Measurements from ENCODE around the gene PLPPR5.

The PLPPR5 gene

DNA sequence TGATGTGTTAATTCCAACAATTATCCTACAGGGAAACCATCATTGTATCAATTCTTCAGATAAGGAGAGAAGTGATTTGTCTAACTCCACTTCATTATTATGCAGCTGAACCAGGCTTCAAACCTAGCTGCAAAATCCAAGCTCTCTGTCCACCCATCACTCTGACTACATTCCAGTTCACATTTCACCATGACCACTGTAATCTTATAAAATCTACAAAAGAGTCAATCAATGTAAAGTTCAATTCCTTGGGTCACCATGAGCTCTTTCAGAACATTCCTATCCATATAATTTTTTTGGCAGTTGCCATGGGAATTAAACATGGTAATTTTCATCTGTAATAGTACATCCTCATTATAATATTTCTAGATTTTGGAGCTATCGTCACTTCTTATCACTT, 100.9 kb downstream of the PLPPR5 start:
- Histone ChIP-seq H3K27ac (ENCODE audit: low read depth, low read length, poor library complexity, severe bottlenecking) (no peak overlapping the region), H3K36me3 (ENCODE audit: insufficient read depth, low read length) (no peaks in the 10 kb centered on the region), H3K9me3 (ENCODE audit: low read length) (no peaks in the 10 kb centered on the region), H3F3A (ENCODE audit: insufficient read depth, low read length) (no peaks in the 10 kb centered on the region), H3K4me1 (ENCODE audit: insufficient read depth, low read length, severe bottlenecking) (no peaks in the 10 kb centered on the region), H3K9me2 (ENCODE audit: low read depth, low read length) (no peaks in the 10 kb centered on the region), H3K4me3 (ENCODE audit: low read depth, low read length, poor library complexity, severe bottlenecking) (no peak overlapping the region), H3K79me2 (ENCODE audit: insufficient read depth, low read length) (no peaks in the 10 kb centered on the region), H2AFZ (ENCODE audit: low read length) (no peak overlapping the region), H4K20me1 (ENCODE audit: insufficient read depth, low read length) (no peaks in the 10 kb centered on the region), H3K9ac (ENCODE audit: low read length) (no peak overlapping the region), H3K27me3 (ENCODE audit: insufficient read depth, low read length) (no peaks in the 10 kb centered on the region), H3K4me2 (ENCODE audit: low read length) (no peak overlapping the region)
- TF ChIP-seq CTCF (IDR thresholded peaks at IDR 0.05; ENCODE audit: low read length) (no peak), EZH2 (IDR thresholded peaks at IDR 0.05; ENCODE audit: borderline replicate concordance, low read length) (no peak)

DNA sequence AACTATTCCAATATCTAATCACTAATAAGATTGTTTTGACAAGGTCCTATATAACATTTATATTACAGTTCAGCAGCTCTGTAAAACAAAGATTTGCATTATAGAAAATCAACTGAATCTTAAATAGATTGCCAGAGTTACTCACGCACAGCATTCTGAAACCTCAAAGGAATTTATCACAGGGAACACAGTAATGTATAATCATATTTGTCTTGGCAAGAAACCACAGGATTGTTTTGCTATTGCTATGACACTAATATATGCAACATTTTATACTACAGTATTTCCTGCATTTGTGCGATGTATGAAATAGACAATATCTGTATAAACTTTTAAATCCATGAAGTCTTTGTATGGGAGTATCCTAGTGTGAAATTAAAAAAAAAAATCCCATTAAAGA, 101.4 kb downstream of the PLPPR5 start:
- Histone ChIP-seq H3K4me1 (ENCODE audit: insufficient read depth, low read length, severe bottlenecking) (no peaks in the 10 kb centered on the region), H2AFZ (ENCODE audit: low read length) (no peak overlapping the region), H3K36me3 (ENCODE audit: insufficient read depth, low read length) (no peaks in the 10 kb centered on the region), H3K27me3 (ENCODE audit: insufficient read depth, low read length) (no peaks in the 10 kb centered on the region), H3K4me3 (ENCODE audit: low read depth, low read length, poor library complexity, severe bottlenecking) (no peak overlapping the region), H3K9me2 (ENCODE audit: low read depth, low read length) (no peaks in the 10 kb centered on the region), H3K4me2 (ENCODE audit: low read length) (no peak overlapping the region), H3K79me2 (ENCODE audit: insufficient read depth, low read length) (no peaks in the 10 kb centered on the region), H3K9ac (ENCODE audit: low read length) (no peak overlapping the region), H4K20me1 (ENCODE audit: insufficient read depth, low read length) (no peaks in the 10 kb centered on the region), H3F3A (ENCODE audit: insufficient read depth, low read length) (no peaks in the 10 kb centered on the region), H3K27ac (ENCODE audit: low read depth, low read length, poor library complexity, severe bottlenecking) (no peak overlapping the region), H3K9me3 (ENCODE audit: low read length) (no peaks in the 10 kb centered on the region)
- TF ChIP-seq EZH2 (IDR thresholded peaks at IDR 0.05; ENCODE audit: borderline replicate concordance, low read length) (no peak), CTCF (IDR thresholded peaks at IDR 0.05; ENCODE audit: low read length) (no peak)

- no peak overlapping the region for H3K4me3 ChIP-seq (ENCODE audit: low read depth, low read length, poor library complexity, severe bottlenecking)
- no peak overlapping the region for H2AFZ ChIP-seq (ENCODE audit: low read length)
- H3K36me3 ChIP-seq (ENCODE audit: insufficient read depth, low read length) = no peaks in the 10 kb centered on the region
- no peak overlapping the region for H3K27ac ChIP-seq (ENCODE audit: low read depth, low read length, poor library complexity, severe bottlenecking)
- no peaks in the 10 kb centered on the region for H4K20me1 ChIP-seq (ENCODE audit: insufficient read depth, low read length)
- no peak overlapping the region for H3K4me2 ChIP-seq (ENCODE audit: low read length)
- no peaks in the 10 kb centered on the region for H3K9me3 ChIP-seq (ENCODE audit: low read length)
- no peaks in the 10 kb centered on the region for H3F3A ChIP-seq (ENCODE audit: insufficient read depth, low read length)
- H3K9me2 ChIP-seq (ENCODE audit: low read depth, low read length) = no peaks in the 10 kb centered on the region
- no peaks in the 10 kb centered on the region for H3K4me1 ChIP-seq (ENCODE audit: insufficient read depth, low read length, severe bottlenecking)
- no peak overlapping the region for H3K9ac ChIP-seq (ENCODE audit: low read length)
- H3K27me3 ChIP-seq (ENCODE audit: insufficient read depth, low read length) = no peaks in the 10 kb centered on the region
- H3K79me2 ChIP-seq (ENCODE audit: insufficient read depth, low read length) = no peaks in the 10 kb centered on the region
- no peak for TF ChIP-seq EZH2 (IDR thresholded peaks at IDR 0.05; ENCODE audit: borderline replicate concordance, low read length)
These were observed 105.7 kb downstream of the PLPPR5 start for GRCh38 chr1:98898940-98899339.

- Histone ChIP-seq H3K4me2 (ENCODE audit: low read length) (no peak overlapping the region), H4K20me1 (ENCODE audit: insufficient read depth, low read length) (no peaks in the 10 kb centered on the region), H3K36me3 (ENCODE audit: insufficient read depth, low read length) (no peaks in the 10 kb centered on the region), H3F3A (ENCODE audit: insufficient read depth, low read length) (no peaks in the 10 kb centered on the region), H3K9ac (ENCODE audit: low read length) (no peak overlapping the region), H3K79me2 (ENCODE audit: insufficient read depth, low read length) (no peaks in the 10 kb centered on the region), H3K4me3 (ENCODE audit: low read depth, low read length, poor library complexity, severe bottlenecking) (no peak overlapping the region), H3K9me3 (ENCODE audit: low read length) (no peaks in the 10 kb centered on the region), H2AFZ (ENCODE audit: low read length) (no peak overlapping the region), H3K27ac (ENCODE audit: low read depth, low read length, poor library complexity, severe bottlenecking) (no peak overlapping the region), H3K4me1 (ENCODE audit: insufficient read depth, low read length, severe bottlenecking) (no peaks in the 10 kb centered on the region), H3K27me3 (ENCODE audit: insufficient read depth, low read length) (no peaks in the 10 kb centered on the region), H3K9me2 (ENCODE audit: low read depth, low read length) (no peaks in the 10 kb centered on the region)
- TF ChIP-seq CTCF (IDR thresholded peaks at IDR 0.05; ENCODE audit: low read length) = no peak
- TF ChIP-seq EZH2 (IDR thresholded peaks at IDR 0.05; ENCODE audit: borderline replicate concordance, low read length) = no peak
These were observed 107.2 kb downstream of the PLPPR5 start for GRCh38 chr1:98897479-98897878.
